Measurements from ENCODE around the gene SMAD3. TPM values are rescaled to one million over a fixed set of nuclear protein-coding genes. Genes with fewer than 3 reads are reported as not detected.

The SMAD3 gene
- total RNA-seq, 1 experiment from 2014 or later, result 89.2 TPM

GRCh38 chr15:67149068-67149772 lies 83.8 kb downstream of the SMAD3 start:
- no peak for DNase-seq (ENCODE audit: low read depth, low spot score)
- Histone ChIP-seq H3K9ac (ENCODE audit: low read length) (peak overlapping the region; percentile 71), H4K20me1 (ENCODE audit: insufficient read depth) (no peaks in the 10 kb centered on the region), H3K4me1 (ENCODE audit: control insufficient read depth in 1 of 2, insufficient read depth in 2 of 2, low read length in 2 of 2) (peaks cover 71 to 98% of the 10 kb centered on the region in 2 experiments), H3K4me2 (ENCODE audit: low read length) (peak overlapping the region; percentile 70), H3K27ac (ENCODE audit: low read depth, low read length) (peak overlapping the region; percentile 84), H3K9me3 (ENCODE audit: control insufficient read depth in 1 of 2, insufficient read depth in 1 of 2, low read depth in 1 of 2, low read length in 2 of 2) (no peaks in the 10 kb centered on the region), H3K36me3 (ENCODE audit: control insufficient read depth in 1 of 2, insufficient read depth in 2 of 2, low read length in 2 of 2) (peaks cover 0 to 7% of the 10 kb centered on the region in 2 experiments; a peak in 1 of 4 replicates), H2AFZ (ENCODE audit: low read depth, low read length, poor library complexity, severe bottlenecking) (no peak overlapping the region), H3K4me3 (replicated peaks in 1 of 2; ENCODE audit: low read depth in 1 of 2, low read length in 2 of 2) (peak overlapping the region; percentile 1 to 30), H3K79me2 (ENCODE audit: insufficient read depth, low read length) (peaks cover 85% of the 10 kb centered on the region), H3K9me2 (ENCODE audit: insufficient read depth) (no peaks in the 10 kb centered on the region), H3K27me3 (ENCODE audit: insufficient read depth, low read length) (no peaks in the 10 kb centered on the region)
- ChIA-PET RAD21 (ENCODE audit: low non-redundant PET in 1 of 2, low total read pairs in 2 of 2, uncharacterized antibody in 2 of 2, unreplicated experiment in 2 of 2) (interaction anchor here (0.9 to 1.7 kb wide), 2 partner anchors 203 kb away, joined by 3 to 4 read pairs; no protein-coding TSS in a partner anchor), POLR2A (interaction anchor here (0.6 to 2.4 kb wide), 9 partner anchors 11 to 293 kb away, joined by 3 to 13 read pairs (median 4); partner anchors contain the start of genes AAGAB and IQCH), CTCF (interaction anchor here (1.0 to 1.1 kb wide), 2 partner anchors 10 to 203 kb away, joined by 3 to 5 read pairs; no protein-coding TSS in a partner anchor)
- TF ChIP-seq ATF3 (IDR thresholded peaks at IDR 0.05) (no peak), ZFX (IDR thresholded peaks at IDR 0.05) (peak; percentile 38)
- no TSS peak for BruUV-seq (replicated peaks)
- intact Hi-C loops (cut with micrococcal nuclease), result loop anchor here (2.0 kb wide), 1 partner anchor 84 kb away; the partner anchor contains the start of gene SMAD3
- ATAC-seq, result no peak

GRCh38 chr15:67149773-67150022 lies 84.3 kb downstream of the SMAD3 start:
- POLR2A ChIA-PET, result interaction anchor here (0.6 to 2.4 kb wide), 6 partner anchors 11 to 294 kb away, joined by 3 to 13 read pairs (median 4); no protein-coding TSS in a partner anchor
- H3K79me2 ChIP-seq (ENCODE audit: insufficient read depth, low read length), result peaks cover 85% of the 10 kb centered on the region

More at GRCh38 chr15:67149773-67150022, 84.3 kb downstream of the SMAD3 start:
- peak overlapping the region; percentile 84 for H3K27ac ChIP-seq (ENCODE audit: low read depth, low read length)
- no peaks in the 10 kb centered on the region for H3K9me3 ChIP-seq (ENCODE audit: control insufficient read depth in 1 of 2, insufficient read depth in 1 of 2, low read depth in 1 of 2, low read length in 2 of 2)
- intact Hi-C loops (cut with micrococcal nuclease), result loop anchor here (1.0 to 2.0 kb wide), 3 partner anchors 24 to 85 kb away; partner anchors contain the start of gene SMAD3
- H3K27me3 ChIP-seq (ENCODE audit: insufficient read depth, low read length), result no peaks in the 10 kb centered on the region
- H3K4me2 ChIP-seq (ENCODE audit: low read length), result peak overlapping the region; percentile 70
- peak overlapping the region; percentile 1 to 30 for H3K4me3 ChIP-seq (replicated peaks in 1 of 2; ENCODE audit: low read depth in 1 of 2, low read length in 2 of 2)
- H2AFZ ChIP-seq (ENCODE audit: low read depth, low read length, poor library complexity, severe bottlenecking), result no peak overlapping the region
- H4K20me1 ChIP-seq (ENCODE audit: insufficient read depth), result no peaks in the 10 kb centered on the region
- peak overlapping the region; percentile 71 for H3K9ac ChIP-seq (ENCODE audit: low read length)
- no peak; the same call in 1 of the 2 replicates for ATAC-seq
- TF ChIP-seq FOSL1 (IDR thresholded peaks at IDR 0.05; ENCODE audit: low read depth) (no peak), MAX (IDR thresholded peaks at IDR 0.05) (no peak), SRF (IDR thresholded peaks at IDR 0.05; ENCODE audit: low read depth) (no peak), CEBPB (IDR thresholded peaks at IDR 0.05; ENCODE audit: low read depth) (no peak), RAD21 (IDR thresholded peaks at IDR 0.05; ENCODE audit: low read depth) (no peak), ZNF274 (IDR thresholded peaks at IDR 0.05; ENCODE audit: low read depth, low read length) (no peak), EZH2phosphoT487 (IDR thresholded peaks at IDR 0.05; ENCODE audit: borderline replicate concordance) (no peak), REST (IDR thresholded peaks at IDR 0.05; ENCODE audit: low read depth) (no peak), ATF3 (IDR thresholded peaks at IDR 0.05) (no peak)
- BruUV-seq (replicated peaks), result TSS peak; percentile 91
- CTCF ChIA-PET, result no interaction called here
- peaks cover 68 to 95% of the 10 kb centered on the region in 2 experiments for H3K4me1 ChIP-seq (ENCODE audit: control insufficient read depth in 1 of 2, insufficient read depth in 2 of 2, low read length in 2 of 2)
- DNase-seq (ENCODE audit: low read depth, low spot score), result no peak
- no peaks in the 10 kb centered on the region for H3K9me2 ChIP-seq (ENCODE audit: insufficient read depth)
- RAD21 ChIA-PET (ENCODE audit: low non-redundant PET in 1 of 2, low total read pairs in 2 of 2, uncharacterized antibody in 2 of 2, unreplicated experiment in 2 of 2), result interaction anchor here (0.9 to 1.7 kb wide), 2 partner anchors 203 kb away, joined by 3 to 4 read pairs; no protein-coding TSS in a partner anchor
- peaks cover 0 to 10% of the 10 kb centered on the region in 2 experiments; a peak in 2 of 4 replicates for H3K36me3 ChIP-seq (ENCODE audit: control insufficient read depth in 1 of 2, insufficient read depth in 2 of 2, low read length in 2 of 2)
